IPS-NIHi7 (cell line): ENCODE data around the gene OBSL1.

ENCODE experiments used
- DNase-seq: peaks from one replicate; pipeline ENCODE4 v3.0.0; 2012; ENCODE audit warnings: mixed read lengths; ENCODE audit errors: extremely low spot score

Gene OBSL1

DNA sequence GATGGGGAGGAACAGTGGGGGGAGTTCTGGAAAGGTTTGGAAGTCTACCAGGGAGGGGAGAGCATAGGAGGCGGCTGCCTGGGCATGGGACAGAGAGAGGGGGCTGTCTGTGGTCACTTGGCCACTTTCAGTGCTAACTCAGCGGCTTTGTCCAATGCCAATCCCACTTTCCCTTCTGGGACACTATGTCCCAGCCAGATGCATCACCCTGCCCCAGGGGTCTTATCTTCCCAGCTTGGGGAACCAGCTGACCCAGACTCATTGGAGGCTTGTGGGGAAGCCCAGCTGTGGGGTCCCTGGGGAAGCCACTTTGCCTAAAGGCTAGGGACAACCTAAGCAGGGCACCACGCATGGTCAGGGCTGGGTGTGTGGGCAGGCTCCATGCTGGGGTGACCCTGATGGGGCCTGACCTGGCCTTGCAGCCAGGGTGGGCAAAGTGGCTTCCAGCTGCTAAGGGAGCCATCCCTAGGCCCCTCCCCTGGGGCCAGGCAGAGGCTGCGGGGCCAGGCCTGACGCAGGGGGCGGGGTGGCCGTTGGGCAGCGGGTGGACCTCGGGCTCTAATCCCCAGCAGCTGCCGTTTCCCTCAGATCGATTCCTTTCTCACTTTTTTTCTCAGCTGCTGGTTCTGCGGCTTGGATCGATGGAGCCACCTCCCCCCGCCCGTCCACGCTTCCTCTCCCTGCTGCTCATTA lies 58.7 kb downstream of the OBSL1 start:
- no peak for DNase-seq

DNA sequence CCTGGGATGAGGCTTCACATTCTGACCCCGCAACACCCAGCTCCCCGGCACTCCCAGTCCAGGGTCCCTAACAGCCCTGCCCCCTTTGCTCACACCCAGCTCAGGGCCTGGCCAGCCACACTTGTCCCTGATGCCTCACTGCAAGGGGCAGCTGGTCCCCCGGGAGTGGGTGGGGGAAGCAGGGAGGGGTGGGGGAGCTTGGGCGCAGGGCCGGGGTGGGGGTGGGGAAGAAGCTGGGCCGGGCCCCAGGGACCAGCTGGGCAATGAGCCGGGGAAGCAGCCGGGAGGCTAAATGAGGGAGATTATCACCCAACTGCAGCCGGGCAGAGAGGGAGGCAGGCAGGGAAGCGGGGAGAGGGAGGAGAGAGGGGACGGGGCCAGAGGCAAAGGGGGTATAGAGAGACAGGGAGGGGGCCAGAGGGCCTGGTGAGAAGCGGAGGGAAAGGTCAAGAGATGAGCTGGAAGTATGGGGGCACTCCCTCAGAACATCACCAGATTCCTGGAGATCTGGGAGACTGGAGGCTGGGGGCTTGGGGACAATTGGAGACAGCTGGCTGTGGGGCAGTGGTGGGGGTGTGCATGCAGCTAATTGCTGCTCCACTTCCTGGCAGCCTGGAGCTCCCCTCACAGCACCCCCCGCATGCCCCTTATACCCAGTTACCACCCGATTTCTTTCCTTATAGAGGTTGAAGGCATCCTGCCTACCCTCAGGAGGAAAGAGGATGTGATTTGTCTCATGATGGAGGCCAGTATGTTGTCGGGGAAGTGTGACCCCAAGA lies 59.6 kb downstream of the OBSL1 start:
- no peak for DNase-seq

DNA sequence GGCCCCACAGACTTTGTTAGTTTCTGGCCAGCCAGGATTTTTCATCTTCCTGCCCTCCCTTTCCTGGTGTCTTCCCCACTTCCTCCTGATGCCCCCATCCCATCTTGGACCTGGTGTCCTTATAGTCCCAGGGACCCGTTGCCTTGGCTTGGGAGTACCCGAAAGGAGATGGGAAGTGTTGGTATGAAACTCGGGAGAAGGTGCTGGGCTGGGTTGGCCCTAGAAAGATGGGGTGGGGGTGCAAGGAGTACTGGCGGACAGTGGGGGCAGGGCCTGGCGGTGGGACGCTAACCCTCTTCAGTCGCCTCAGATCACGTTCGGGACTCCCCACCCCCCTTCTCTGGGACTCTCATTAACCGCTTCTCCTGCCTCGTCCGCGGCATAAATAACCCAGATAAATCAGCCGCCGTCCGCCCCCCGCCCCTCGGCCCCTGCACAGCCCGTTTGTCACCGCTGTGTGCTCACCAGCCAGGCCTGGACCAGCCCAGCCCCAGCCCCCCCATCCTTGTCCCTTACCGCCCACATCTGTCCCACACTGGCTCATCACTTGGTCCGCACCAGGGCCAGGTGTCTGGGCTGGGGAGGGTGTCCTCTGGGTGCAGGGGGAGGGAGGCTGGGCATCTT lies 60.7 kb downstream of the OBSL1 start:
- DNase-seq: no peak

DNA sequence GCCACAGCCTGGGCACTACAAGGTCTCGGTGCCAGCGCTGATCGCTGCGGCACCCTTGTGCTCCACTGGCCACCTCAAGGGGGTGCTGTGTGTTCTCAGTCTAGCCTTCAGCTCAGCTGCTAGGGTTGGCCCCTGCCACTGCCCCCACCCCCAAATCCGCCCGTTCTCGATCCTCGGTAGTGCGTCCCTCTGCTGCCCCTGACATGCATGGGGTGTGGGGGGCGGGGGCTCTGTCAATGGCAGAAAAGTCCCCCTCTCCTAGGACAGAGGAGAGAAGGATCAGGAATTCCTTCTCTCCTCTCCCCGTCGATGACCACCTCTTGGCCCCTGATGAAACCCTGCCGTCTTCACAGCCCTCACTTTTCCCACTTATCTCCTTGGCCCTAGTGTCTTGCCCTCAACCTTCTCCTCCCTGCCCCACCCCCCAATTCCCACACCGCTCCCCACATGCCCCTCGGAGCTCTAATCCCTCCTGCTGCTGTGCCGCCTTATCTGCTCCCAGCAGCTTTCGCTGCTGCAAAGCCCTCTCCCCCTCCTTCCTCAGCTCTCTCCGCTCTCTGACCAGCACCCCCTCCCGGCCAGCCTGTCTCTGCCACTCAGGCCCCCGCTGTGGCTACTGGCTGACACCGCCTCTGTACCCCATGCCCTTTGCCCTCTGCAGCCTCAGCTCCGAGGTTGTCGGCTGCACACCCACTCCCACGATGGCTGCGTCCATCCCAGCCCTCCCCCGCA lies 61.4 kb downstream of the OBSL1 start:
- DNase-seq: peak; percentile 80

DNA sequence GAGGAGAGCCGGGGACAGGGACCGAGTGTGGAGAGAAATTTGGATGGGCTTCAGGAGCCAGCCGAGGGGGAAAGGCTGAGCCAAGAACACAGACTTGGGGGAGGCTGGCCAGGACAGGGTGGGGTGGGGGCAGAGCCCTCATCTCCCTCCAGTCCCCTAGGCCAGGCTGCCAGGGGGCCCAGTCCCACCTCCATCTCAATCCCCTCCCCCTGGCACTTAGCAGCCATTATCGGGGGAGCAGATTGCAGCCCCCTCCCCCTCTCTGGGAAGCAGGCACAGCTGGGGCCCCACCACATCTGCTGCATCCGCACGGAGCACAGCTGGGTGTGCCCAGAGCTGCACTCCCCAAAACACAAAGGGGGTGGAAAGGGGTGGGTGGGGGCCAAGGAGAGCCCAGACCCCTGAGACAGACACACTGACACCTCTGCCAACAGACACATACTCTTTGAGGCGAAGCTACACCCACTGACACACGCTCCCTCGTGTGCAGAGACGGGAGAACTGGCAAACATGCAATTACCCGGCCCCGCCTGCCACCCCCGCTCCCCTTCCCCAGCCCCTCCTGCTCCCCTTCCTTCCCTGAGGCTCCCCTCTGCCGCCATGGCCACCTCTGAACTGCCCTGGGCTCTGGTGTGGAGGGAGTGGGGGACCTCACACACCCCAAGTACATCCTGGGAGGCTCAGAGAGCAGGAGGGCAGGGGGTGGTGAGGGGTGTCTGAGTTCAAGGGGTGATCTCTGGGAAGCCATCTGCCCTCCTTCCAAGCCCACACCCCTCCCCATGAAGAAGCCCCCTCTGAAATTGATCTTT lies 62.2 kb downstream of the OBSL1 start:
- no peak for DNase-seq

DNA sequence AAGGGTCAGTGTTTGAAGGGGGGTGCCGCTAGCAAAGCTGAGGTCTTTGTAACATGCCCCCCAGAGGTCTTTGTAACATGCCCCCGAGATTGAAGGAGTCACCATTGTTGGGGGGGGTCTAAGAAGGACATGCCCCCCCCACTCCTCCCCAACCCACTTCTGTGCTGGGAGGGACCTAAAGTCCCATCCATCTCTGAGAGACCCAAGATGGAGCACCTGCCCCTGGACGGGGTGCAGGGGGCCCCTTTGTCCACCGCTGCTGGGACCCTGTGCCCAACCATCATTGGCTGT lies 63.0 kb downstream of the OBSL1 start:
- no peak for DNase-seq

DNA sequence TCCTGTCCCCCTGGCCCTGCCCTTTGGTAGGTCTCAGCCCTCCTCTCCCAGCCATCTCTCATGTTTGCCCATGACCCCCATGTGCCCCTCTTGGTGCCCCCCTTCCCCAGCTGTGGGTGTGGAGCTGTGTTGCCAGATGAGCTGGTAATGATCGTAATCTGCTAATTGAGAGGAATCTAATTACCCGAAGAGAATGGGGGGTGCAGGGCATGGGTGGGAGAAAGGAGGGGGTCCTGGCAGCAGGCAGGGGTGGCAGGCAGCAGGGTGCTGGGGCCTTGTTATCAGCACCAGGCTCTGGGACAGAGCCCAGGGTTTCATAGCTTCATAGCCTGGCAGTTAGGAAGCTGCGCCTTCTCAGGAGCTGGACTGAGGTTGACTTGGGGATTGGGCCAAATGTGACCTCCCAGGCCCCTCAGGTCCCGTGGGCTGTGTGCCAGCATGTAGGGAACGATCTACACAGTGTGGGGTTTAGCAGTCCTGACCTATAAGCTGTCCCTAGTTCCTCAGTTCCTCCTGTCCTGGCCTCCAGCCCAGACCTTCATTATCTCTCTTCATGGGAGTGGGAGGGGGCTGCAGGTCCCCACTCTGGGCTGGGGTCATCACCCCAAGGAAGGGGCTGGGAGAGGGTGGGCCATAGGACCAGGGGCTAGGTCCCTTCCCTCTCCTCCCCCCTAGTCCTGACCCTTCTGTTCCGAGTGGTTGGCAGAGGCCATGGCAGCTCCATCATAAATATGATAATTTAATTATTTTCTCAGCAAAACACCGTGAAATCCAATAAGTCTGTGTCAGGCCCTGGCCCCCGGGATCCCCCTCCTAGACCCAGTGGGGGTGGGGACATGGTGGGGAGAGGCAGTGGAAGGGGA lies 63.5 kb downstream of the OBSL1 start:
- DNase-seq: no peak

DNA sequence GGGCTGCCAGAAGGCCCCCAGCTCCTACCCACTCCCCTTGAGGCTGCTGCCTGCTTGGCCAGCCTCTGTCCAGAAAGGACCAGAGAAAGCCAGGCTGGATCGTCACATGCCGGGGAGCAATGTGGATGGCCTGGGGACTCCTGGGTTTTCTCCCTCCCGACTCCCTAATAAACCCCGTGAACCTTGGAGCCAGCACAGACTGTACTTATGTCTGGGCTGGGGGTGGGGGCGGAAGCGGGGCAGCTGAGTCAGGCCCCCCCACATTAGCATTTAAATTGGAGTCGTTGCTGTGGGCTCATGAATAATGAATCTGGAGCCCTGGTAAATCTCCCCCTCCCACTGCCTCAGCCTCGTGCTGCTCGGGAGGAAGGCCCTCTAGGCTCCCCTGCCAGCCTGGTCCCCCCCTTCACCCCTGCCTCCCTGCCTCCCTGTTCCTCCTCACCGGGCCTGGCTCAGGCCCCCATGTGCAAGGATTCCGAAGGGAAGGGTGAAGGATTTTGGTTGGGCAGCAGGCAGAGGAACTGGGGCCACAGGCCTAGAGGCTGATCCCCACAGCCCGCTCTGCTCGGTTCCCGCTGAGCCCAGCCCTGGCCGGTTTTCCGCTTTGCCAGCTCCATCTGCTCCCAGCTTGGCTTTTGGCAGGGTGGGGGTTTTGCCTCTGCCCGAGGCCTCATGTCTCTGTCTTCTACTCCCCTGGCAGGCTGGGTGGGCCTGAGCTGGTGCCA lies 64.4 kb downstream of the OBSL1 start:
- no peak for DNase-seq

DNA sequence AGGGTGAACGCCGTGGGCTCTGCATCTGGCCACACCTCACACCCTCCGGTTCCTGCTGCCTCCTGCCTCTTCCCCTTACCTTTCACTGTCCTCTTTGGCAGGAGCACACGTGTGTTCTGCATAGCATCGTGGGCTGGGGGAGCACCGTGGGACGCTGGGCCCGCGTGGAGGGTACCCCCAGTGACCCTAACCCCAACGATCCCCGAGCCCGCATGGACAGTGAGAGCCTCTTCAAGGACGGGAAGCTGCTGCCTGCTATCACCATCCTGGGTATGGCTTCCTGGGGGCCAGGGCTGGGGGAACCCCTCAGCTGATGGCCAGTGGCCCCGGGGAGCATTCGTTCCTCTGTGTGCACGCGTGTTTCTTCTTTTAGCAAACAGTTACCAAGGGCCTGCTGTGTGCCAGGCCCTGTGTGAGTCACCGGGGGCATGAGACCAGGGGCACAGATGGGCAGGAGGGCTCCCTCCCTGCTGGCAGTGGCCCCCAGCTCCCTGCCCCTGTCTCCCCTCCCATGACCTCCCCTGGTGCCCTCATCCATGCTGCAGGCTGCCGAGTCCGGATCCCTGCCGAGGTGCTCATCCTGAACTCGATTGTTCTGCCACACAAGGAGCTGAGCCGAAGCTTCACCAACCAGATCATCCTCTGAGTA lies 65.1 kb downstream of the OBSL1 start:
- DNase-seq: no peak

DNA sequence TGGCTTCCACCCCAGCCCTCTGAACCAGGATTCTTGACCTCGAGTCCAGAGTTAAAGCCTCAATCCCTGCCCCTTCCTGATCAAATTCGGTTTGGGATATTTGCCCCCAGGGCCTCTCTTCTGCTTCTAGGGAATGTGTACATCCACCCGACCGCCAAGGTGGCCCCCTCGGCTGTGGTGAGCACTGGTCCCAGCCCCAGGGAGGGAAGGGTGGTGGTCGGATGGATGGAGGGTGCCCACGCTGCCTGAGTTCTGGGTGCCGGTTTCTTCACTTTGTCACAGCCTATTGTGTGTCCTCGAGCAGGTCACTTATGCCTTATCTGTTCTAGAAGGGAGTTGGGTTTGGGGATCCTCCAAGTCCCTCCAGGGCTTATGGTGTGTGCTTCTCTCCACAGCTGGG lies 65.8 kb downstream of the OBSL1 start:
- DNase-seq: no peak

DNA sequence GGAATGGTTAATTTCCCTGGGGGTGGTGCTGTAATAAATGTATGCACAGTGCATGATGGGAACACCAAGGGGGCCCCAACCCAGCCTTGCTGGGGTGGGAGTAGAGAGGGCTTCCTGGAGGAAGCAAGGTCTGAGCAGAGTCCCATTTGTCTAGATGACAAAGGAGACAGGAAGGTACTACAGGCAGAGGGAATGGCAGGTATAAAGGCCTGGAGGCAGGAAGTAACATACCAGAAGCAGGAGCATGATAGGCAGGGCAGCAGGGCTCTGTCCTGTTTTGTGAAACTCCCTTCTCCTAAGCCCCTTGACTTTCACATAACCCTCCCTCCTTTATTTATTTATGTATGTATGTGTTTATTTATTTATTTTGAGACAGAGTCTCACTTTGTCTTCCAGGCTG lies 68.7 kb downstream of the OBSL1 start:
- no peak for DNase-seq

DNA sequence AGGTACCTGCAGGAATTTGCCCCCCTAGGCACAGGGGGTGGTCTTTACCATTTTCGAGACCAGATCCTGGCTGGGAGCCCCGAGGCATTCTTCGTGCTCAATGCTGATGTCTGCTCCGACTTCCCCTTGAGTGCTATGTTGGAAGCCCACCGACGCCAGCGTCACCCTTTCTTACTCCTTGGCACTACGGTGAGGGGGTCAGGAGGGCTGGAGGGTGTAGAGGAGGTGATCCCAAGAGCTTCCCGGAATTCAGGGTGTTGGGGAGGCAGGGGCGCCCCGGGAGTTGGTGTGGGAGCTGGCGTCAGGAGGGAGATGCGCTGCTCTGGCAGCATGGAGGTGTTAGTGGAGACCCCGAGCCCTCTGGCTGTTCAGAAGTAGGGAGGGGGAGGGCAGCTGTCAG lies 69.5 kb downstream of the OBSL1 start:
- DNase-seq: no peak
